Peyer's patch (tissue), 4 donors: ENCODE data around the gene ASAP2.

Source experiments
- CTCF ChIP-seq, 6 experiments: fragments of 450-650 bp in 4 of 6; fragments of 200-600 bp in 2 of 6; sonication (generic) in 1 of 6; IDR thresholded peaks; one replicate each; pipeline ENCODE4 v1.5.1; 2017 to 2019; ENCODE audit warnings: antibody characterized with exemption in 6 of 6, mild to moderate bottlenecking in 3 of 6, moderate library complexity in 1 of 6
- POLR2A ChIP-seq, 2 donors: fragments of 450-650 bp; IDR thresholded peaks; one replicate each; pipeline ENCODE4 v1.5.1; 2017; ENCODE audit warnings: antibody characterized with exemption in 2 of 2, mild to moderate bottlenecking in 2 of 2, moderate library complexity in 2 of 2

DNA sequence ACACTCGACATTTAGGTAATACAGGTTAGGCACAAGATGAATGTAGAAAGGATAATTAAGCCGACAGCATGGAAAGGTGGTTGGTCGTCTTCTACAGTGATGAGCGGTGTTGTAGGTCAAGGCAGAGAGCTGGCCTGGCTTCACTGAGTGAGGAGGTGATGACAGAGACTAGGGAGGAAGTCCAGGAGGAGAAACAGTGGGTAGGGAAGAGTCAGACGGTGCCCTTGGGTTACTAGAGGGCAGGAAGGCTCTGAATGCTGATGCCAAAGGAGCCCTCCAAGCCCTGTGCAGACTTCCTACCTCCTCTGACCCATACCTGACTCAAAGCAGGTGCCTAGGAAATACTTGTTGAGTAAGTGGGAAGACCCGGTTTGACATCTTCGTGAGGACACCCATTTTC is 116.0 kb downstream of the ASAP2 start:
- TF ChIP-seq CTCF (IDR thresholded peaks at IDR 0.05) (no peak), POLR2A (IDR thresholded peaks at IDR 0.05) (no peak)
